SK-N-SH (cell line): Measurements from ENCODE around the gene FOXP1. TPM values are rescaled to one million over a fixed set of nuclear protein-coding genes. Genes with fewer than 3 reads are reported as not detected.

ENCODE experiments used
- CTCF ChIA-PET: fragments of 300-600, 350-600 bp; formaldehyde crosslinking; extraction: SDS; loops from one replicate; lab custom pipeline; 2021; lab: Yijun Ruan, JAX
- POLR2A ChIA-PET: fragments of 350-600 bp; sonication (Branson Sonifier 250); formaldehyde crosslinking; extraction: SDS; loops from one replicate; lab custom pipeline; 2020; ENCODE audit warnings: antibody characterized with exemption, inconsistent platforms; lab: Yijun Ruan, JAX
- DNase-seq: peaks from one replicate; pipeline ENCODE4 v3.0.0; 2012
- H2AFZ ChIP-seq: fragments of 200-600 bp; sonication (generic); 2 replicates; pipeline ENCODE4 v1.8.1; 2016; ENCODE audit warnings: antibody characterized with exemption, mild to moderate bottlenecking, low read depth
- H3F3A ChIP-seq: fragments of 200-600 bp; sonication (generic); replicated peaks from 2 replicates; pipeline ENCODE3; 2016; ENCODE audit warnings: antibody characterized with exemption, mild to moderate bottlenecking; ENCODE audit not compliant: insufficient read depth
- H3K27ac ChIP-seq, 2 experiments: fragments of 200-500 bp in 1 of 2; fragments of 200-600 bp in 1 of 2; sonication (Bioruptor generic) in 1 of 2; sonication (generic), shearing (Covaris generic) in 1 of 2; 2 replicates each; pipeline versions ENCODE4 v1.5.1 to v1.6.1; 2014 to 2016; ENCODE audit warnings: low read depth in 2 of 2, inconsistent platforms in 1 of 2, low read length in 1 of 2, mild to moderate bottlenecking in 1 of 2, mixed read lengths in 1 of 2
- H3K27me3 ChIP-seq: fragments of 200-600 bp; sonication (generic), shearing (Covaris generic); 2 replicates; pipeline ENCODE4 v1.6.1; 2016; ENCODE audit warnings: mixed run types; ENCODE audit not compliant: insufficient read depth
- H3K36me3 ChIP-seq, 2 experiments: fragments of 200-500 bp in 1 of 2; fragments of 200-600 bp in 1 of 2; sonication (Bioruptor generic) in 1 of 2; sonication (generic) in 1 of 2; replicated peaks in 1 of 2; 2 replicates each; pipeline versions ENCODE3 to v1.5.1; 2014 to 2016; ENCODE audit warnings: low read length in 1 of 2, mild to moderate bottlenecking in 1 of 2; ENCODE audit not compliant: insufficient read depth in 2 of 2, control insufficient read depth in 1 of 2
- H3K4me1 ChIP-seq, 2 experiments: fragments of 200-500 bp in 1 of 2; fragments of 200-600 bp in 1 of 2; sonication (Bioruptor generic) in 1 of 2; sonication (generic), shearing (Covaris generic) in 1 of 2; 2 replicates each; pipeline versions ENCODE4 v1.5.1 to v1.6.1; 2014 to 2016; ENCODE audit warnings: low read depth in 1 of 2, low read length in 1 of 2, mixed run types in 1 of 2; ENCODE audit not compliant: insufficient read depth in 2 of 2, control insufficient read depth in 1 of 2
- H3K4me2 ChIP-seq: fragments of 200-600 bp; sonication (generic), shearing (Covaris generic); 2 replicates; pipeline ENCODE4 v1.6.1; 2017; ENCODE audit warnings: mixed run types
- H3K4me3 ChIP-seq, 2 experiments: fragments of 200-500 bp in 1 of 2; fragments of 200-600 bp in 1 of 2; sonication (Bioruptor generic) in 1 of 2; sonication (generic), shearing (Covaris generic) in 1 of 2; 2 replicates each; pipeline versions ENCODE4 v1.5.1 to v1.8.1; 2014 to 2016; ENCODE audit warnings: low read depth in 2 of 2, inconsistent platforms in 1 of 2, low read length in 1 of 2, mild to moderate bottlenecking in 1 of 2, mixed read lengths in 1 of 2, moderate library complexity in 1 of 2
- H3K79me2 ChIP-seq: fragments of 200-600 bp; sonication (generic); 2 replicates; pipeline ENCODE4 v1.8.1; 2017; ENCODE audit warnings: mild to moderate bottlenecking; ENCODE audit not compliant: insufficient read depth
- H3K9ac ChIP-seq: fragments of 200-600 bp; sonication (generic); 2 replicates; pipeline ENCODE4 v1.6.1; 2017; ENCODE audit warnings: mixed run types
- H3K9me2 ChIP-seq: fragments of 200-600 bp; sonication (generic); 2 replicates; pipeline ENCODE4 v1.6.1; 2017; ENCODE audit warnings: mixed run types
- H3K9me3 ChIP-seq: fragments of 200-600 bp; sonication (generic); 2 replicates; pipeline ENCODE4 v1.6.1; 2017; ENCODE audit warnings: mixed run types, mild to moderate bottlenecking, moderate library complexity
- H4K20me1 ChIP-seq: fragments of 200-600 bp; sonication (generic); 2 replicates; pipeline ENCODE4 v1.6.1; 2017; ENCODE audit warnings: mild to moderate bottlenecking, mixed run types; ENCODE audit not compliant: insufficient read depth
- EP300 ChIP-seq, 2 experiments: IDR thresholded peaks; 2 replicates each; pipeline versions ENCODE4 v1.4.0 to v1.6.1; 2012; ENCODE audit warnings: borderline replicate concordance in 1 of 2, low read depth in 1 of 2, low read length in 1 of 2
- EZH2phosphoT487 ChIP-seq: fragments of 200-600 bp; sonication (generic); IDR thresholded peaks from 2 replicates; pipeline ENCODE4 v1.6.1; 2017; ENCODE audit warnings: low read depth, mixed run types, mild to moderate bottlenecking, antibody characterized with exemption, moderate library complexity, borderline replicate concordance
- FOSL2 ChIP-seq: IDR thresholded peaks from 2 replicates; pipeline ENCODE4 v1.4.0; 2012; ENCODE audit warnings: low read depth, mild to moderate bottlenecking, moderate library complexity, borderline replicate concordance
- FOXM1 ChIP-seq: IDR thresholded peaks from 2 replicates; pipeline ENCODE4 v1.4.0; 2012; ENCODE audit warnings: low read depth, mild to moderate bottlenecking
- GATA2 ChIP-seq: sonication (generic); formaldehyde crosslinking; IDR thresholded peaks from 2 replicates; pipeline ENCODE4 v1.5.0; 2020; ENCODE audit warnings: mild to moderate bottlenecking, missing genetic modification reagents
- MEF2A ChIP-seq: IDR thresholded peaks from 2 replicates; pipeline ENCODE4 v1.4.0; 2012; ENCODE audit warnings: low read depth, borderline replicate concordance
- MXI1 ChIP-seq: IDR thresholded peaks from 2 replicates; pipeline ENCODE4 v1.6.1; 2012; ENCODE audit warnings: mild to moderate bottlenecking, low read depth, low read length, improper control_type of control experiment
- NFIC ChIP-seq: IDR thresholded peaks from 2 replicates; pipeline ENCODE4 v1.4.0; 2012; ENCODE audit warnings: borderline replicate concordance
- NRF1 ChIP-seq: IDR thresholded peaks from 2 replicates; pipeline ENCODE4 v1.6.1; 2012; ENCODE audit warnings: low read depth, mild to moderate bottlenecking, low read length
- PBX3 ChIP-seq: IDR thresholded peaks from 2 replicates; pipeline ENCODE4; 2012
- POLR2AphosphoS5 ChIP-seq: IDR thresholded peaks from 2 replicates; pipeline ENCODE4 v1.6.1; 2012; ENCODE audit warnings: low read depth, low read length
- RCOR1 ChIP-seq: fragments of 150-350 bp; IDR thresholded peaks from 2 replicates; pipeline ENCODE4 v1.6.1; 2017; ENCODE audit warnings: antibody characterized with exemption, low read length
- RFX5 ChIP-seq: IDR thresholded peaks from 2 replicates; pipeline ENCODE4 v1.6.1; 2012; ENCODE audit warnings: mild to moderate bottlenecking, improper control_type of control experiment, low read length
- SMC3 ChIP-seq: IDR thresholded peaks from 2 replicates; pipeline ENCODE4 v1.6.1; 2012; ENCODE audit warnings: low read depth, low read length, improper control_type of control experiment
- TAF1 ChIP-seq: IDR thresholded peaks from 2 replicates; pipeline ENCODE4 v1.6.1; 2012; ENCODE audit warnings: low read depth, mild to moderate bottlenecking, low read length, moderate library complexity, borderline replicate concordance
- TCF12 ChIP-seq: IDR thresholded peaks from 2 replicates; pipeline ENCODE4 v1.4.0; 2012
- USF1 ChIP-seq: IDR thresholded peaks from 2 replicates; pipeline ENCODE4 v1.4.0; 2012; ENCODE audit warnings: low read depth, borderline replicate concordance
- YY1 ChIP-seq: IDR thresholded peaks from 2 replicates; pipeline ENCODE4 v1.4.0; 2012; ENCODE audit warnings: low read depth, mild to moderate bottlenecking
- WGBS: methylation state at CpG from one replicate; pipeline ENCODE4 v1.1.6; 2017; ENCODE audit warnings: low lambda C conversion rate; 5-methylcytosine and 5-hydroxymethylcytosine counted together
- polyA plus RNA-seq, 3 experiments: library from polyadenylated mRNA; depleted of rRNA; stranded (reverse); fragments of >200 nt; gene quantifications; 2 replicates each; pipeline ENCODE4 v1.2.3, GENCODE V29; 2012
- TF ChIP-seq, protein P1 (sequence below): IDR thresholded peaks from 2 replicates; pipeline ENCODE4 v1.4.0; 2012; ENCODE audit warnings: low read depth, borderline replicate concordance
- TF ChIP-seq, protein P2 (sequence below): fragments of 150-350 bp; IDR thresholded peaks from 2 replicates; pipeline ENCODE4 v1.6.1; 2016; ENCODE audit warnings: mild to moderate bottlenecking, low read depth, low read length
- TF ChIP-seq, protein P3 (sequence below): fragments of 200-600 bp; sonication (generic); IDR thresholded peaks from 2 replicates; pipeline ENCODE4 v1.6.1; 2017; ENCODE audit warnings: antibody characterized with exemption, mild to moderate bottlenecking, moderate library complexity
- TF ChIP-seq, protein P4 (sequence below): IDR thresholded peaks from 2 replicates; pipeline ENCODE4 v1.4.0; 2012; ENCODE audit warnings: low read depth

Gene FOXP1
- polyA plus RNA-seq, 1 of the 3 experiments (the other 2 are of a cell fraction), result 8.8 TPM

DNA sequence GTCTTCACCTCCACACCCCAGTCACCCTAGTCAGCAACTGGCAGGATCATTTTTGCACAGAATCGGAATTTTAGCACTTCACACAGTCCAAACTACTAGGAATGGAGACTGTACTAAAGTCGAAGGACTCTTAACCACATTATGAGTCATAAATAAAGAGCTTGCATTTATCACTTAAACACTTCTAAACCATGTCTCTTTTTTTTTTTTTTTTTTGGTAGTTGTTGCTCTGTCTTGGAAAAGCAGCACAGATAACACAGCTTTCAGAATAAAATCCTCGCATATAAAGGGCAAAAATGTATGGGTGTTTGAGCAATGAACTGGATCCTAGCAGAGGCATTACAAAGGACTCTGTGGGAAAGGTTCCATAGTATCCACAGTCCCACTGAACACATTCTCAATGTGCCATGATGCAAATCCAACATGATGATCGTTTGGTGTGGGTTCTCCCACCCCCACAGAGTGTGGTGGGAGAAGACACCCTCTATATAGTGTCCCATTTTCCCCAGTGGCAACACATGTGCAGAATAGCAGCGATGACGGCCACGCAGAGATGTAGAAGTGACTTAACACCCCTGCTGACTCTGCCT is 47.1 kb downstream of the FOXP1 start (continued):
- TF ChIP-seq, protein P1, sequence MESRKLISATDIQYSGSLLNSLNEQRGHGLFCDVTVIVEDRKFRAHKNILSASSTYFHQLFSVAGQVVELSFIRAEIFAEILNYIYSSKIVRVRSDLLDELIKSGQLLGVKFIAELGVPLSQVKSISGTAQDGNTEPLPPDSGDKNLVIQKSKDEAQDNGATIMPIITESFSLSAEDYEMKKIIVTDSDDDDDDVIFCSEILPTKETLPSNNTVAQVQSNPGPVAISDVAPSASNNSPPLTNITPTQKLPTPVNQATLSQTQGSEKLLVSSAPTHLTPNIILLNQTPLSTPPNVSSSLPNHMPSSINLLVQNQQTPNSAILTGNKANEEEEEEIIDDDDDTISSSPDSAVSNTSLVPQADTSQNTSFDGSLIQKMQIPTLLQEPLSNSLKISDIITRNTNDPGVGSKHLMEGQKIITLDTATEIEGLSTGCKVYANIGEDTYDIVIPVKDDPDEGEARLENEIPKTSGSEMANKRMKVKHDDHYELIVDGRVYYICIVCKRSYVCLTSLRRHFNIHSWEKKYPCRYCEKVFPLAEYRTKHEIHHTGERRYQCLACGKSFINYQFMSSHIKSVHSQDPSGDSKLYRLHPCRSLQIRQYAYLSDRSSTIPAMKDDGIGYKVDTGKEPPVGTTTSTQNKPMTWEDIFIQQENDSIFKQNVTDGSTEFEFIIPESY, result no peak
- peak in 1 of 2 experiments; percentile 75; a peak in 1 of 4 replicates for TF ChIP-seq EP300 (IDR thresholded peaks at IDR 0.05; ENCODE audit: borderline replicate concordance in 1 of 2, low read depth in 1 of 2, low read length in 1 of 2)
- no peak for TF ChIP-seq SMC3
- peak; percentile 30; the same call in 1 of the 2 replicates for TF ChIP-seq NFIC
- TF ChIP-seq TCF12, result peak; percentile 80
- no peak for TF ChIP-seq RFX5
- TF ChIP-seq MXI1, result no peak
- TF ChIP-seq, protein P2, sequence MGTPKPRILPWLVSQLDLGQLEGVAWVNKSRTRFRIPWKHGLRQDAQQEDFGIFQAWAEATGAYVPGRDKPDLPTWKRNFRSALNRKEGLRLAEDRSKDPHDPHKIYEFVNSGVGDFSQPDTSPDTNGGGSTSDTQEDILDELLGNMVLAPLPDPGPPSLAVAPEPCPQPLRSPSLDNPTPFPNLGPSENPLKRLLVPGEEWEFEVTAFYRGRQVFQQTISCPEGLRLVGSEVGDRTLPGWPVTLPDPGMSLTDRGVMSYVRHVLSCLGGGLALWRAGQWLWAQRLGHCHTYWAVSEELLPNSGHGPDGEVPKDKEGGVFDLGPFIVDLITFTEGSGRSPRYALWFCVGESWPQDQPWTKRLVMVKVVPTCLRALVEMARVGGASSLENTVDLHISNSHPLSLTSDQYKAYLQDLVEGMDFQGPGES, result no peak
- TF ChIP-seq NRF1, result no peak
- TF ChIP-seq, protein P3, sequence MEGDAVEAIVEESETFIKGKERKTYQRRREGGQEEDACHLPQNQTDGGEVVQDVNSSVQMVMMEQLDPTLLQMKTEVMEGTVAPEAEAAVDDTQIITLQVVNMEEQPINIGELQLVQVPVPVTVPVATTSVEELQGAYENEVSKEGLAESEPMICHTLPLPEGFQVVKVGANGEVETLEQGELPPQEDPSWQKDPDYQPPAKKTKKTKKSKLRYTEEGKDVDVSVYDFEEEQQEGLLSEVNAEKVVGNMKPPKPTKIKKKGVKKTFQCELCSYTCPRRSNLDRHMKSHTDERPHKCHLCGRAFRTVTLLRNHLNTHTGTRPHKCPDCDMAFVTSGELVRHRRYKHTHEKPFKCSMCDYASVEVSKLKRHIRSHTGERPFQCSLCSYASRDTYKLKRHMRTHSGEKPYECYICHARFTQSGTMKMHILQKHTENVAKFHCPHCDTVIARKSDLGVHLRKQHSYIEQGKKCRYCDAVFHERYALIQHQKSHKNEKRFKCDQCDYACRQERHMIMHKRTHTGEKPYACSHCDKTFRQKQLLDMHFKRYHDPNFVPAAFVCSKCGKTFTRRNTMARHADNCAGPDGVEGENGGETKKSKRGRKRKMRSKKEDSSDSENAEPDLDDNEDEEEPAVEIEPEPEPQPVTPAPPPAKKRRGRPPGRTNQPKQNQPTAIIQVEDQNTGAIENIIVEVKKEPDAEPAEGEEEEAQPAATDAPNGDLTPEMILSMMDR, result no peak
- TF ChIP-seq MEF2A, result no peak
- TF ChIP-seq FOSL2, result peak; percentile 86
- no peak for TF ChIP-seq GATA2 (CRISPR knock-in tag)
- TF ChIP-seq EZH2phosphoT487, result no peak
- TF ChIP-seq, all 33 proteins: peak for 11

DNA sequence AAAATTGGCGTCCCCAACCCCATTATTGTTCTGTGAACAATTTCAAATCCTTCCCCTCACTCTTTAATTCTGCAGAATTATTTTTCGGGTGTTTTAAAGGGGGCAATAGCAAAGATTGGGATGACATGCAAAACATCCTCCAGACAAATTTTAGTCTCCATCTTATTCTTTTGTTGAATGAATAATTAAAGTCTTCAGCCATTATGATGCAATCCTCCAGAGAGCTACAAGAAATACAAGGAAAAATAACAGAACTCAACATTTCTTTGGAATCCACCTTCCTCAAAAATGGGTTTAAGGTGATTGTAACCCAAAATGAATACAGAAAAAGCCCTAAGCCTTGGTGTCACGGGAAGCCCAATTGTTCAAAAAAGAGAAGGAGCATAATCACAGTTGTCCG is 49.9 kb downstream of the FOXP1 start:
- H3F3A ChIP-seq, result peaks cover 44% of the 10 kb centered on the region
- H4K20me1 ChIP-seq, result no peaks in the 10 kb centered on the region
- H3K9ac ChIP-seq, result no peak overlapping the region; the same call in 1 of the 2 replicates
- 97% methylated on average over 4 of the region's 4 CpGs for WGBS
- H3K4me3 ChIP-seq, result no peak overlapping the region
- peaks cover 5 to 28% of the 10 kb centered on the region in 2 experiments for H3K4me1 ChIP-seq
- peaks cover 0 to 3% of the 10 kb centered on the region in 2 experiments for H3K36me3 ChIP-seq
- no peaks in the 10 kb centered on the region for H3K9me3 ChIP-seq
- no peak overlapping the region for H2AFZ ChIP-seq
- DNase-seq, result no peak
- H3K27ac ChIP-seq, result peak overlapping the region in 1 of 2 experiments; percentile 38; a peak in 2 of 4 replicates
- no peaks in the 10 kb centered on the region for H3K9me2 ChIP-seq
- no peak overlapping the region for H3K4me2 ChIP-seq
- ChIA-PET POLR2A (no interaction called here), CTCF (no interaction called here)
- peaks cover 84% of the 10 kb centered on the region for H3K79me2 ChIP-seq
- H3K27me3 ChIP-seq, result no peaks in the 10 kb centered on the region
- TF ChIP-seq FOXM1 (no peak), USF1 (no peak), POLR2AphosphoS5 (no peak), MEF2A (no peak), YY1 (no peak), PBX3 (no peak), TAF1 (no peak), FOSL2 (no peak), RCOR1 (no peak)
- TF ChIP-seq, protein P4, sequence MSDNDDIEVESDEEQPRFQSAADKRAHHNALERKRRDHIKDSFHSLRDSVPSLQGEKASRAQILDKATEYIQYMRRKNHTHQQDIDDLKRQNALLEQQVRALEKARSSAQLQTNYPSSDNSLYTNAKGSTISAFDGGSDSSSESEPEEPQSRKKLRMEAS, result no peak
